Trophoblast cell (in vitro differentiated cells and primary cell): ENCODE data around the gene MARCHF2.

Source experiments
- DNase-seq, 2 donors: peaks; one replicate each; pipeline ENCODE4 v3.0.0-alpha.2; 2016
- H2AFZ ChIP-seq: 2 replicates; pipeline ENCODE4 v1.6.1; 2013; ENCODE audit warnings: low read length, moderate library complexity, mild to moderate bottlenecking; ENCODE audit not compliant: insufficient read depth, poor library complexity
- H2AK5ac ChIP-seq: 2 replicates; pipeline ENCODE4 v1.6.1; 2013; ENCODE audit warnings: mild to moderate bottlenecking, low read length
- H2BK120ac ChIP-seq: 2 replicates; pipeline ENCODE4 v1.6.1; 2013; ENCODE audit warnings: low read length, mild to moderate bottlenecking, moderate library complexity; ENCODE audit not compliant: insufficient read depth, poor library complexity
- H2BK12ac ChIP-seq: 2 replicates; pipeline ENCODE4 v1.6.1; 2013; ENCODE audit warnings: mild to moderate bottlenecking, low read length, moderate library complexity
- H2BK5ac ChIP-seq: 2 replicates; pipeline ENCODE4 v1.6.1; 2013; ENCODE audit warnings: low read length, low read depth, moderate library complexity, mild to moderate bottlenecking; ENCODE audit not compliant: poor library complexity
- H3K14ac ChIP-seq: 2 replicates; pipeline ENCODE4 v1.6.1; 2013; ENCODE audit warnings: mild to moderate bottlenecking, low read length
- H3K18ac ChIP-seq: 2 replicates; pipeline ENCODE4 v1.6.1; 2013; ENCODE audit warnings: mild to moderate bottlenecking, low read length
- H3K23ac ChIP-seq: 2 replicates; pipeline ENCODE4 v1.6.1; 2013; ENCODE audit warnings: low read length
- H3K27ac ChIP-seq: 2 replicates; pipeline ENCODE4 v1.5.1; 2013; ENCODE audit warnings: low read depth, mild to moderate bottlenecking, inconsistent platforms, low read length, moderate library complexity
- H3K27me3 ChIP-seq: 2 replicates; pipeline ENCODE4 v1.6.1; 2013; ENCODE audit warnings: inconsistent platforms, mild to moderate bottlenecking, low read length, moderate library complexity; ENCODE audit not compliant: insufficient read depth
- H3K36me3 ChIP-seq, 2 experiments: 1 replicate in 1 of 2; 2 replicates in 1 of 2; pipeline ENCODE4 v1.6.1; 2013; ENCODE audit warnings: low read length in 2 of 2, mild to moderate bottlenecking in 2 of 2, moderate library complexity in 1 of 2; ENCODE audit not compliant: insufficient read depth in 2 of 2, control insufficient read depth in 1 of 2
- H3K4ac ChIP-seq: 2 replicates; pipeline ENCODE4 v1.6.1; 2013; ENCODE audit warnings: low read depth, mild to moderate bottlenecking, low read length, moderate library complexity
- H3K4me1 ChIP-seq, 2 experiments: 1 replicate in 1 of 2; 2 replicates in 1 of 2; pipeline ENCODE4 v1.6.1; 2013; ENCODE audit warnings: low read length in 2 of 2, mild to moderate bottlenecking in 2 of 2, moderate library complexity in 1 of 2; ENCODE audit not compliant: insufficient read depth in 2 of 2, control insufficient read depth in 1 of 2
- H3K4me2 ChIP-seq: 2 replicates; pipeline ENCODE4 v1.6.1; 2013; ENCODE audit warnings: inconsistent platforms, mild to moderate bottlenecking, low read length, moderate library complexity
- H3K4me3 ChIP-seq: 2 replicates; pipeline ENCODE4 v1.5.1; 2013; ENCODE audit warnings: mild to moderate bottlenecking, low read depth, low read length, inconsistent platforms
- H3K79me1 ChIP-seq: one replicate; pipeline ENCODE4 v1.6.1; 2013; ENCODE audit warnings: low read length
- H3K79me2 ChIP-seq: 2 replicates; pipeline ENCODE4 v1.6.1; 2013; ENCODE audit warnings: low read length, mild to moderate bottlenecking; ENCODE audit not compliant: control insufficient read depth, insufficient read depth, poor library complexity
- H3K9ac ChIP-seq: 2 replicates; pipeline ENCODE4 v1.6.1; 2013; ENCODE audit warnings: mild to moderate bottlenecking, low read length
- H3K9me3 ChIP-seq: 2 replicates; pipeline ENCODE4 v1.6.1; 2013; ENCODE audit warnings: low read depth, mild to moderate bottlenecking, control low read depth, inconsistent platforms, low read length; ENCODE audit not compliant: insufficient read depth
- H4K12ac ChIP-seq: 2 replicates; pipeline ENCODE4 v1.6.1; 2013; ENCODE audit warnings: low read depth, mild to moderate bottlenecking, low read length, moderate library complexity
- H4K8ac ChIP-seq: 2 replicates; pipeline ENCODE4 v1.6.1; 2013; ENCODE audit warnings: low read depth, mild to moderate bottlenecking, low read length, moderate library complexity
- H4K91ac ChIP-seq: one replicate; pipeline ENCODE4 v1.6.1; 2013; ENCODE audit warnings: low read depth, mild to moderate bottlenecking, low read length, moderate library complexity
- WGBS: extraction: QIAGEN DNeasy Blood & Tissue Kit; methylation state at CpG from one replicate; pipeline ENCODE4 v1.1.7; 2013; ENCODE audit warnings: missing lambda C conversion rate; ENCODE audit not compliant: insufficient read length, insufficient coverage; ENCODE audit errors: extremely low coverage; 5-methylcytosine and 5-hydroxymethylcytosine counted together

Gene MARCHF2

DNA sequence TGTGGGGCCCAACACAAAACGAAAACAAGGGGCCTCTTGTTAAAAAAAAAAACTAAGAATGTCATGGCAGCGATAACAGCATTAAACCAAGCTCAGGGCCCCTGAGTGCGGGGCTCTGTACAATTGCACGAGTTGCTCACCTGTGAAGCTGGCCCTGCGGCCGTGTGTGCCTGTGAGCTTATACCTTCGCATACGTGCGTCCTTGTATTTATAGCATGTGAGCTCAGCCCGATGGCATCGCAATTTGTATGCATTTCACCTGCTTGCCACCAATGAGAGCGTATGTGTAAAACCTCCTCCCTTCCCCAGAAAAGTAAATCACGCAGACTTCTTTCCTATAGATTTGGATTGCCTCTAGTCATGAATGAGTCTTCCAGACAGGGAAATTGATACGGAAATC is 48.8 kb downstream of the MARCHF2 start:
- Histone ChIP-seq H2BK12ac (no peak overlapping the region), H3K4me1 (peaks cover 8 to 11% of the 10 kb centered on the region in 2 experiments), H2AK5ac (no peak overlapping the region), H3K18ac (no peak overlapping the region), H3K4ac (peak overlapping the region; percentile 82), H3K4me2 (no peak overlapping the region), H3K79me1 (no peaks in the 10 kb centered on the region), H3K36me3 (peaks cover 30 to 38% of the 10 kb centered on the region in 2 experiments), H2AFZ (no peak overlapping the region), H3K79me2 (peaks cover 6% of the 10 kb centered on the region), H2BK120ac (no peak overlapping the region), H3K14ac (no peak overlapping the region), H4K91ac (no peak overlapping the region), H2BK5ac (no peak overlapping the region), H3K4me3 (no peak overlapping the region), H3K27me3 (no peaks in the 10 kb centered on the region), H4K8ac (no peak overlapping the region), H3K27ac (no peak overlapping the region), H3K9ac (no peak overlapping the region), H3K23ac (peak overlapping the region; percentile 91), H3K9me3 (no peaks in the 10 kb centered on the region), H4K12ac (no peak overlapping the region)
- no CpG with 5 or more reads among the region's 14 CpGs for WGBS
- no peak for DNase-seq

DNA sequence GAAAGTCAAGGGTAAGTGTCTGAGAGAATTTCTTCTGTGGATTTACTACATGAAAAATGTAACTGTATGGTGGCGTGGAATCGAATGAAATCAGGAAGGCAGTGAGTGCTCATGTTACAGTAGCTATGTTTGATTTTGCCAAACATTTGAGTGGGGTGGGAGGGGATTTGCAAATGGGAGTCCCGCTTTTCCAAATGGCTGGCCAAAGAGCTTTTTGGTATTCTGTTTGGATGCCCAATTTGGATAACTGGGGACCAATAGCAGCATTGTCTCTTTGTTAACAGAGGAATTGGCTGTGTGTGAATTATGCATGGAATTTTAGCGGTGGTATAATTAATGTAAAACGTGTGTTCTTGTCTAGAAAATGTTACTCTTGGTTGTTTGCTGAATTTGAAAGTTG is 49.5 kb downstream of the MARCHF2 start:
- Histone ChIP-seq H3K79me1 (no peaks in the 10 kb centered on the region), H3K27me3 (no peaks in the 10 kb centered on the region), H3K36me3 (peaks cover 30 to 39% of the 10 kb centered on the region in 2 experiments), H3K14ac (no peak overlapping the region), H3K18ac (no peak overlapping the region), H3K4ac (no peak overlapping the region), H3K4me1 (peaks cover 8 to 11% of the 10 kb centered on the region in 2 experiments), H3K27ac (no peak overlapping the region), H2BK5ac (no peak overlapping the region), H2BK120ac (no peak overlapping the region), H4K91ac (no peak overlapping the region), H3K23ac (no peak overlapping the region), H2BK12ac (no peak overlapping the region), H2AK5ac (no peak overlapping the region), H4K8ac (no peak overlapping the region), H4K12ac (no peak overlapping the region), H2AFZ (no peak overlapping the region), H3K4me2 (no peak overlapping the region), H3K9ac (no peak overlapping the region), H3K9me3 (no peaks in the 10 kb centered on the region), H3K4me3 (no peak overlapping the region), H3K79me2 (peaks cover 6% of the 10 kb centered on the region)
- WGBS, result no CpG with 5 or more reads among the region's 5 CpGs
- DNase-seq, result no peak

DNA sequence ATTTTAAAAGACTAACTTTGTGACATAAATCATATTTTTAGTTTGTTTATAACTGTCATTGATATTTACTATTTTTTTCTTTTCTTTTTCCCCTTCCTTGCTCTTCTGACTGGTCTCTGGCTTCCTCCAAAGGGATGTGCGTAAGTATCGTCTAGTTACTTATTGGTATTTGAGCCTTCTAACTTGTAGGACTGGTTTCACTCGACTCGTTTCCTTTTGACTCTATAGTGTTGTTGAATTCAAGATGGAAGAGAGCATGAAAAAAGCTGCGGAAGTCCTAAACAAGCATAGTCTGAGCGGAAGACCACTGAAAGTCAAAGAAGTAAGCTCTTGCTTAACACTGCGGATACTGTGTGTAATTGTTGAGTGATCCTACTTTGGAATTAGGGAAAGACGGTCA is 50.3 kb downstream of the MARCHF2 start:
- H3K14ac ChIP-seq, result no peak overlapping the region
- peaks cover 6% of the 10 kb centered on the region for H3K79me2 ChIP-seq
- H4K12ac ChIP-seq, result no peak overlapping the region
- H3K4me2 ChIP-seq, result no peak overlapping the region
- H3K23ac ChIP-seq, result no peak overlapping the region
- no peaks in the 10 kb centered on the region for H3K79me1 ChIP-seq
- no peak overlapping the region for H4K8ac ChIP-seq
- H3K27me3 ChIP-seq, result no peaks in the 10 kb centered on the region
- no peak overlapping the region for H3K18ac ChIP-seq
- no peak overlapping the region for H2BK5ac ChIP-seq
- no peak overlapping the region for H3K4me3 ChIP-seq
- H3K4me1 ChIP-seq, result peaks cover 8 to 10% of the 10 kb centered on the region in 2 experiments
- no peak overlapping the region for H2AFZ ChIP-seq
- H3K4ac ChIP-seq, result peak overlapping the region; percentile 84
- H3K9ac ChIP-seq, result no peak overlapping the region
- H4K91ac ChIP-seq, result no peak overlapping the region
- no peaks in the 10 kb centered on the region for H3K9me3 ChIP-seq
- WGBS, result no CpG with 5 or more reads among the region's 8 CpGs
- peak in 1 of 2 donors; percentile 14 for DNase-seq
- H3K27ac ChIP-seq, result no peak overlapping the region
- no peak overlapping the region for H2BK12ac ChIP-seq
- H2BK120ac ChIP-seq, result no peak overlapping the region
- no peak overlapping the region for H2AK5ac ChIP-seq
- H3K36me3 ChIP-seq, result peaks cover 32 to 43% of the 10 kb centered on the region in 2 experiments

DNA sequence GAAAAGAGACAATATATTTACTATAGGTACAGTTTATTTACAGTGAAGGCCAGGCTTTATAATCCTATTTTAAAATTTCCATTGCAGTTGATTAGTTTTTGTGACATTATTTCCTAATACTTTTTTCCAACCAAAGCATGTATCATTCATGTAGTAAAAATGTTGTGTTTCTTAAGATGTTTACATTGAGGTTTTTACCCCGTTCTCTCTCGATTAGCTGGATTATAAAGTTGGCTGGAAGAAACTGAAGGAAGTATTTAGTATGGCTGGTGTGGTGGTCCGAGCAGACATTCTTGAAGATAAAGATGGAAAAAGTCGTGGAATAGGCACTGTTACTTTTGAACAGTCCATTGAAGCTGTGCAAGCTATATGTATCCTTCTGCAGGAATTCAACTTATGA is 52.9 kb downstream of the MARCHF2 start:
- Histone ChIP-seq H4K12ac (no peak overlapping the region), H4K8ac (no peak overlapping the region), H3K27me3 (no peaks in the 10 kb centered on the region), H3K79me1 (no peaks in the 10 kb centered on the region), H3K14ac (no peak overlapping the region), H4K91ac (no peak overlapping the region), H3K18ac (no peak overlapping the region), H3K79me2 (peaks cover 1% of the 10 kb centered on the region), H3K4ac (no peak overlapping the region), H3K4me2 (no peak overlapping the region), H2BK120ac (no peak overlapping the region), H3K36me3 (peaks cover 46 to 66% of the 10 kb centered on the region in 2 experiments), H2AK5ac (no peak overlapping the region), H3K9ac (no peak overlapping the region), H2BK12ac (no peak overlapping the region), H2AFZ (no peak overlapping the region), H3K9me3 (no peaks in the 10 kb centered on the region), H3K4me1 (peaks cover 4 to 6% of the 10 kb centered on the region in 2 experiments), H2BK5ac (no peak overlapping the region), H3K27ac (no peak overlapping the region), H3K23ac (no peak overlapping the region), H3K4me3 (no peak overlapping the region)
- DNase-seq, result no peak
- WGBS, result no CpG with 5 or more reads among the region's 4 CpGs
